Upper lobe of left lung (tissue), 6 donors: ENCODE results near the gene PTCD3. TPM values are rescaled to one million over a fixed set of nuclear protein-coding genes. Genes with fewer than 3 reads are reported as not detected.

ENCODE experiments used
- ATAC-seq, 2 donors: fragments of 200-7000 bp; cut with Tn5 transposase; one replicate each; pipeline ENCODE4 v1.9.1; 2022; ENCODE audit warnings: mild to moderate bottlenecking in 2 of 2, moderate library complexity in 2 of 2; ENCODE audit not compliant: low FRiP score in 2 of 2
- DNase-seq, 2 donors: peaks; one replicate each; pipeline ENCODE4 v3.0.0-alpha.2; 2019 to 2020
- H3K27ac ChIP-seq, 4 donors: fragments of 200-600 bp; sonication (generic); one replicate each; pipeline ENCODE4 v1.5.1; 2016 to 2019
- H3K27me3 ChIP-seq, 4 donors: fragments of 200-600 bp; sonication (generic); one replicate each; pipeline ENCODE4 v1.5.1; 2017 to 2019
- H3K36me3 ChIP-seq, 4 donors: fragments of 200-600 bp; sonication (generic); one replicate each; pipeline ENCODE4 v1.5.1; 2016 to 2019
- H3K4me1 ChIP-seq, 4 donors: fragments of 200-600 bp; sonication (generic); one replicate each; pipeline ENCODE4 v1.5.1; 2018 to 2019
- H3K4me3 ChIP-seq, 4 donors: fragments of 200-600 bp; sonication (generic); one replicate each; pipeline ENCODE4 v1.5.1; 2017 to 2019; ENCODE audit warnings: mild to moderate bottlenecking in 2 of 4, moderate library complexity in 1 of 4
- H3K9me3 ChIP-seq, 4 donors: fragments of 200-600 bp; sonication (generic); one replicate each; pipeline ENCODE4 v1.5.1; 2018 to 2019
- EP300 ChIP-seq, 4 donors: sonication (generic); formaldehyde crosslinking; IDR thresholded peaks; one replicate each; pipeline ENCODE4 v1.5.1; 2017; ENCODE audit warnings: antibody characterized with exemption in 4 of 4, control low read depth in 2 of 4
- POLR2A ChIP-seq, 4 donors: fragments of 450-650 bp; IDR thresholded peaks; one replicate each; pipeline ENCODE4 v1.5.1; 2016 to 2017; ENCODE audit warnings: antibody characterized with exemption in 4 of 4, mild to moderate bottlenecking in 2 of 4
- POLR2AphosphoS5 ChIP-seq, 2 donors: sonication (generic); formaldehyde crosslinking; IDR thresholded peaks; one replicate each; pipeline ENCODE4 v1.5.1; 2017; ENCODE audit warnings: antibody characterized with exemption in 2 of 2
- WGBS, 2 donors: methylation state at CpG; one replicate each; pipeline ENCODE4 v1.1.5; 2017 to 2018; 5-methylcytosine and 5-hydroxymethylcytosine counted together
- total RNA-seq, 6 donors: library from RNA; depleted of rRNA in 4 of 6; stranded (reverse); fragments of >200 nt in 4 of 6; gene quantifications; one replicate each; pipeline versions ENCODE4 v1.1.0 to v1.2.1, GENCODE V29; 2016 to 2021
- TF ChIP-seq, protein P1 (sequence below), 6 experiments: fragments of 450-650 bp in 4 of 6; fragments of 200-600 bp in 2 of 6; sonication (generic) in 2 of 6; IDR thresholded peaks; one replicate each; pipeline ENCODE4 v1.5.1; 2016 to 2019; ENCODE audit warnings: antibody characterized with exemption in 6 of 6
- donor health status: DM: no; HTN: no; CAD: no; lungs with moderate emphysema.
- donor health status: DM: no; HTN: yes; CAD: no; lungs with severe emphysema.

The PTCD3 gene
- total RNA-seq, 6 donors from 2014 or later, result 37.0 to 79.4 (median 64.3) TPM

DNA sequence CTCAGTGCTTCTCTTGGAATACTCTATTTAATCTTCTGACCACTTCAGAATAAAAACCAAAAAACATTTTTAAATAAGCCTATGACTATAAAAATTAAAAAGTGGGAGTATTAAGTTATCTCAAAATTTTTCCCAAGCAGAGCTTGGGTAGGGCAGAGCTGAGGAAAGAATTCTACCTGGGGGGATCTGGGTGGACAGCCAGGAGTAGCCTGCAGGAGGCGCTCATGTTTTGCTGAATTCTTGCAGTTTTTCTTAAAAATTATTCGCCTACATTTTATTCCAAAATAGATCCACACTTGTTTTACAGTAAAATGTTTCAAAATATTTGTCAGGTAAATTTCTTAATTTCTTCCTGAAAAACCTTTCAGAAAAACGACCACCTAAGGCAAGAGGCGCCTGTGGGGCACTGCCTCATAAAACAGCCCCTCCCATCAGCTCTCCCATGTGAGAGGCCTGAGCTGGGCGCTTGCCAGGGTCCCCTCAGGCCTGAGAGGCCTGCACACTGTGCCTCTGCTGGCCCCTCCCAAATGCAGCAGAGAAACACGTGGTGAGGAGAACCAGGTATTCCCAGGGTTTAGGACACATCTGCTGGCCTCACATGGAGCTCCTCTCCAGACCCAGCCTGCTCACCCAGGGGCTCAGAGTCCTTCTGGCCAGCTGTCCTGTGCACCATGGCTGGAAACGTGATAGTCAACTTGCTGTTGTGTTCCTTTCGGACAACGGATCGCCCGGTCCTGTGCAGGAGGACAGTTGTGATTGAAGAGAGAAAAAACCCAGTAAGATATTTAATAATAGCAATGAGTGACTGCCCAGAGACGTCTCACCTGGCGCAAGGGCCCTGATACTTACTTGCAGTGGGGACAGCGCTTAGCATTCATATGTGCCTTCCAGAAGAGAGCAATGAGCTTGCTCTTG is 17.8 kb upstream of the PTCD3 start:
- no peak overlapping the region for H3K27ac ChIP-seq
- H3K36me3 ChIP-seq, result peaks cover 3 to 62% (median 49%) of the 10 kb centered on the region in 4 donors
- DNase-seq (no peak), ATAC-seq (no peak)
- 82 to 88% methylated on average over 14 of the region's 14 CpGs for WGBS, 2 donors
- no peak overlapping the region for H3K4me3 ChIP-seq
- H3K9me3 ChIP-seq, result no peaks in the 10 kb centered on the region
- TF ChIP-seq, protein P1, sequence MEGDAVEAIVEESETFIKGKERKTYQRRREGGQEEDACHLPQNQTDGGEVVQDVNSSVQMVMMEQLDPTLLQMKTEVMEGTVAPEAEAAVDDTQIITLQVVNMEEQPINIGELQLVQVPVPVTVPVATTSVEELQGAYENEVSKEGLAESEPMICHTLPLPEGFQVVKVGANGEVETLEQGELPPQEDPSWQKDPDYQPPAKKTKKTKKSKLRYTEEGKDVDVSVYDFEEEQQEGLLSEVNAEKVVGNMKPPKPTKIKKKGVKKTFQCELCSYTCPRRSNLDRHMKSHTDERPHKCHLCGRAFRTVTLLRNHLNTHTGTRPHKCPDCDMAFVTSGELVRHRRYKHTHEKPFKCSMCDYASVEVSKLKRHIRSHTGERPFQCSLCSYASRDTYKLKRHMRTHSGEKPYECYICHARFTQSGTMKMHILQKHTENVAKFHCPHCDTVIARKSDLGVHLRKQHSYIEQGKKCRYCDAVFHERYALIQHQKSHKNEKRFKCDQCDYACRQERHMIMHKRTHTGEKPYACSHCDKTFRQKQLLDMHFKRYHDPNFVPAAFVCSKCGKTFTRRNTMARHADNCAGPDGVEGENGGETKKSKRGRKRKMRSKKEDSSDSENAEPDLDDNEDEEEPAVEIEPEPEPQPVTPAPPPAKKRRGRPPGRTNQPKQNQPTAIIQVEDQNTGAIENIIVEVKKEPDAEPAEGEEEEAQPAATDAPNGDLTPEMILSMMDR (IDR thresholded peaks at IDR 0.05), result peak in 1 of 6 experiments; percentile 28
- no peak for TF ChIP-seq POLR2AphosphoS5 (IDR thresholded peaks at IDR 0.05)
- no peak for TF ChIP-seq EP300 (IDR thresholded peaks at IDR 0.05)
- TF ChIP-seq POLR2A (IDR thresholded peaks at IDR 0.05), result no peak
- H3K27me3 ChIP-seq, result no peaks in the 10 kb centered on the region
- no peaks in the 10 kb centered on the region for H3K4me1 ChIP-seq

DNA sequence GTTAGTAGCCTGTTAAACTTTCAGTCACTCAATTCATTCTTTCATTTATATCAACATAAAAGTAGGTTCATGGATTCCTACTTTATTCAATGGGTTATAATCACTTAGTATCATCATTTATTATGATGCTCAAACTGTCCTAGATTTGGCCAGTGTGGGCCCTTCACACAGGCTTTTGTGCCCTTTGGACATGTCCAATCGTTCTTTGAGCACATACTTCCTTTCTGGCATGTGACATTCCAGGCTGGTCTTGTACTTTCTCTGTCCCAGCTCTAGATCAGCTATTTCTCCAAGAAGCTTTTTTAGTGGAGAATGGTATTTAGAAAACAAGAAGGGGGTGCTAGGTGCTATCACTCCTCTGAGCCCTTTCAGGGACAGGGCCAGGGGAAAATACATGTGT is 11.8 kb upstream of the PTCD3 start:
- 72 to 75% methylated on average over 1 of the region's 1 CpG for WGBS, 2 donors
- no peak for ATAC-seq
- TF ChIP-seq POLR2AphosphoS5 (IDR thresholded peaks at IDR 0.05), result no peak
- TF ChIP-seq POLR2A (IDR thresholded peaks at IDR 0.05), result no peak
- no peak for TF ChIP-seq EP300 (IDR thresholded peaks at IDR 0.05)
- TF ChIP-seq, protein P1 (IDR thresholded peaks at IDR 0.05), result no peak
- no peaks in the 10 kb centered on the region for H3K27me3 ChIP-seq
- no peaks in the 10 kb centered on the region for H3K9me3 ChIP-seq
- no peak for DNase-seq
- no peaks in the 10 kb centered on the region for H3K4me1 ChIP-seq
- no peak overlapping the region for H3K27ac ChIP-seq
- no peak overlapping the region for H3K4me3 ChIP-seq
- peaks cover under 1 to 67% (median 32%) of the 10 kb centered on the region in 4 donors for H3K36me3 ChIP-seq

DNA sequence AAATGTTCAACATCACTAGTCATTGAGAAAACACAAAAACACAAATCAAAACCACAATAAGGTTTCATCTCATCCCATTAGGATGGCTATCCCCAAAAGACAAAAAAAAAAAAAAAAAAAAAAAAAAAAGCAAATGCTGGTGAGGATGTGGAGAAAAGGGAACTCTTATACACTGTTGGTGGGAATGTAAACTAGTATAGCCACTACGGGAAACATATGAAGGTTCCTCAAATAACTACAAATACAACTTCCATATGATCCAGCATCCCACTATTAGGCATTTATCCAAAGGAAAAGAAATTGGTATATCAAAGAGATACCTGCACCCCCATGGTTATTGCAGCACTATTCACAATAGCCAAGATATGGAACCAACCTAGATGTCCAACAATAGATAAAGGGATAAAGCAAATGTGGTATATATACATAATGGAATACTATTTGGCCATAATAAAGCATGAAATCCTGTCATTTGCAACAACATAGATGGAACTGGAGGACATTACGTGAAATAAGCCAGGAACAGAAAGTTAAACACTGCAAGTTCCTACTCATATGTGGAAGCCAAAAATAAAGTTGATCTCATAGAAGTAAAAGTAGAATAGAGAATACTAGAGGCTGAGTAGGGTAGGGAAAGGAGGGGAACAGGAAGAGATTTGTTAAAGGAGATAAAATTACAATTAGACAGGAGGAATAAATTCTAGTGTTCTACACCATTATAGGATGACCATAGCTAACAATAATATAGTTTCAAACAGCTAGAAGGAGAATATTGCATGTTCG is 8.7 kb upstream of the PTCD3 start:
- Histone ChIP-seq H3K27me3 (no peaks in the 10 kb centered on the region), H3K4me3 (no peak overlapping the region), H3K9me3 (no peaks in the 10 kb centered on the region), H3K36me3 (peaks cover 0 to 60% (median 25%) of the 10 kb centered on the region in 4 donors), H3K27ac (no peak overlapping the region), H3K4me1 (no peaks in the 10 kb centered on the region)
- 88 to 93% methylated on average over 3 of the region's 3 CpGs for WGBS, 2 donors
- TF ChIP-seq EP300 (IDR thresholded peaks at IDR 0.05) (no peak), POLR2AphosphoS5 (IDR thresholded peaks at IDR 0.05) (no peak), POLR2A (IDR thresholded peaks at IDR 0.05) (no peak)
- TF ChIP-seq, protein P1 (IDR thresholded peaks at IDR 0.05), result no peak
- ATAC-seq (no peak), DNase-seq (no peak)

DNA sequence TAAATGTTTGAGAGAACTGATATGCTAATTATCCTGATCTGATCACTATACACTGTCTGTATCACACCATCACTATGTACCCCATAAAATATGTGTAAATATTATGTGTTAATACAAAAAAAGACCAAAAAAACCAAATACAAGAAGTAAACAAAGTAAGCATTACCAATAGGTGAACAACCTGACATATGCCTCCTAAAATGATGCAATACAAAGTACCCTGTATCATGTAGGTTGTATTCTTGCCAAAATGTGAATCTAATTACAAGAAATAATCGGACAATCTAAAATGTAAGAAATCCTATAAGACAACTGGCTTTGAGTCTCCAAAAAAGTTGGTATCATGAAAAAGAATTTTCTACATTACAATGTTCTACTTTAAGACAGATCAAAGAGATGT is 8.1 kb upstream of the PTCD3 start:
- no peaks in the 10 kb centered on the region for H3K9me3 ChIP-seq
- no peaks in the 10 kb centered on the region for H3K27me3 ChIP-seq
- TF ChIP-seq POLR2AphosphoS5 (IDR thresholded peaks at IDR 0.05) (no peak), EP300 (IDR thresholded peaks at IDR 0.05) (no peak), POLR2A (IDR thresholded peaks at IDR 0.05) (no peak)
- TF ChIP-seq, protein P1 (IDR thresholded peaks at IDR 0.05), result no peak
- WGBS, 2 donors, result 94 to 100% methylated on average over 1 of the region's 1 CpG
- H3K4me1 ChIP-seq, result no peaks in the 10 kb centered on the region
- ATAC-seq (no peak), DNase-seq (no peak)
- peaks cover 0 to 57% (median 25%) of the 10 kb centered on the region in 4 donors for H3K36me3 ChIP-seq
- H3K4me3 ChIP-seq, result no peak overlapping the region
- no peak overlapping the region for H3K27ac ChIP-seq
